Ecto neural progenitor cell (in vitro differentiated cells): ENCODE results near the gene TLX2.

ENCODE experiments used
- DNase-seq: peaks from one replicate; pipeline ENCODE4 v3.0.0-alpha.2; 2018; ENCODE audit warnings: low spot score

TLX2 gene

GRCh38 chr2:74532222-74532621 lies 18.0 kb downstream of the TLX2 start:
- no peak for DNase-seq

GRCh38 chr2:74533464-74533863 lies 19.2 kb downstream of the TLX2 start:
- no peak for DNase-seq

- DNase-seq: no peak
Observed at GRCh38 chr2:74534411-74534810, 20.2 kb downstream of the TLX2 start.

GRCh38 chr2:74535440-74535965 lies 21.3 kb downstream of the TLX2 start:
- no peak for DNase-seq

- no peak for DNase-seq
Observed at GRCh38 chr2:74536166-74536950, 22.1 kb downstream of the TLX2 start.

GRCh38 chr2:74537140-74537539 lies 22.9 kb downstream of the TLX2 start:
- DNase-seq: no peak

GRCh38 chr2:74538881-74539339 lies 24.7 kb downstream of the TLX2 start:
- DNase-seq: no peak

- no peak for DNase-seq
Observed at GRCh38 chr2:74540291-74540690, 26.0 kb downstream of the TLX2 start.

GRCh38 chr2:74542978-74543377 lies 28.7 kb downstream of the TLX2 start:
- DNase-seq: no peak

GRCh38 chr2:74544634-74545033 lies 30.4 kb downstream of the TLX2 start:
- no peak for DNase-seq

GRCh38 chr2:74546004-74546403 lies 31.8 kb downstream of the TLX2 start:
- no peak for DNase-seq

GRCh38 chr2:74548285-74548899 lies 34.1 kb downstream of the TLX2 start:
- DNase-seq: peak; percentile 42

GRCh38 chr2:74548900-74549826 lies 34.9 kb downstream of the TLX2 start:
- DNase-seq: peak; percentile 75

GRCh38 chr2:74550231-74550630 lies 36.0 kb downstream of the TLX2 start:
- peak; percentile 44 for DNase-seq

GRCh38 chr2:74551530-74551929 lies 37.3 kb downstream of the TLX2 start:
- DNase-seq: peak; percentile 28

- peak; percentile 47 for DNase-seq
Observed at GRCh38 chr2:74551942-74552913, 38.0 kb downstream of the TLX2 start.

- DNase-seq: peak; percentile 76
Observed at GRCh38 chr2:74552914-74553811, 38.9 kb downstream of the TLX2 start.

GRCh38 chr2:74553892-74554819 lies 39.9 kb downstream of the TLX2 start, which contains the start of the genes DOK1 and LOXL3:
DOK1 (plus strand) TSS chr2:74554720; CDS start chr2:74554755, 35 bp downstream.
LOXL3 (minus strand) TSS chr2:74553942; CDS start chr2:74552634, 1,308 bp downstream.
- DNase-seq: peak; percentile 94
